Measurements from ENCODE around the gene UBE2E1. TPM values are rescaled to one million over a fixed set of nuclear protein-coding genes. Genes with fewer than 3 reads are reported as not detected.

Gene UBE2E1
- total and polyA plus RNA-seq, 2 experiments from 2014 or later = 39.9 to 120 TPM

DNA sequence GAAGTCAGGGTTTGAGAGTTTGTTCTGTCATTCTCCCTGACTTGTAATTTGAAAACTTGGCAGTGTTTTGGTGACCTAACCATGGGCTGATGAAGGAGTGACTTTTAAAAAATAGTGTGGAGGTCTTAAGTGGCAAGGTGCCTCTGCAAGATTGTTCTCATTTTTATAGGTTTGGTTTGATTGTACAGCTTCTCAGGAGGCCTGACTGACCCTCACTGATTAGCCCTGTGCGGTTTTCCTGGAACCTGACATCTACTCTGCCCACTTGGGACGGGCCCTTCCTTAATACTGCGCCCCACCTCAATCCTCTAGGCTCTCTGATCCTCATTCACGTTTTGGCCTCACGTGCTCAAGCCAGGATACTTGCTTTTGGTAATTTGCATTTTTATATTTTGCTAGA, 2.8 kb downstream of the UBE2E1 start:
- H3K4me2 ChIP-seq = peak overlapping the region; percentile 72
- H3K9me2 ChIP-seq (ENCODE audit: insufficient read depth) = no peaks in the 10 kb centered on the region
- peaks cover 12% of the 10 kb centered on the region for H4K20me1 ChIP-seq (replicated peaks; ENCODE audit: insufficient read depth)
- Mint-ChIP-seq H3K36me3 (ENCODE audit: low read depth) (peaks cover 52% of the 10 kb centered on the region), H3K9me3 (0 out of 3 replicates have a peak, but pooled peaks cover 2% of the 10 kb centered on the region), H3K4me1 (peaks cover 66% of the 10 kb centered on the region), H3K4me3 (peak overlapping the region; percentile 94), H3K27me3 (ENCODE audit: insufficient read depth, low read depth, poor library complexity) (peaks cover 11% of the 10 kb centered on the region), H3K27ac (no peak overlapping the region)
- H3K4me3 ChIP-seq = peak overlapping the region; percentile 77
- ATAC-seq = no peak
- TF ChIP-seq ZNF331 (CRISPR knock-in tag; IDR thresholded peaks at IDR 0.05; ENCODE audit: low read depth) (no peak), CREB1 (CRISPR knock-in tag; IDR thresholded peaks at IDR 0.05; ENCODE audit: low read depth) (no peak), ZNF462 (CRISPR knock-in tag; IDR thresholded peaks at IDR 0.05) (no peak), ETS1 (IDR thresholded peaks at IDR 0.05) (no peak), CTCF (conservative IDR thresholded peaks at IDR 0.05; ENCODE audit: low read depth in 2 of 2) (no peak), STAT1 (IDR thresholded peaks at IDR 0.05; ENCODE audit: unreplicated experiment) (no peak)
- no peak overlapping the region for H2AFZ ChIP-seq
- H3K4me1 ChIP-seq (ENCODE audit: insufficient read depth) = peaks cover 41% of the 10 kb centered on the region
- H3F3A ChIP-seq (replicated peaks; ENCODE audit: low read depth) = no peaks in the 10 kb centered on the region; the same call in 1 of the 2 replicates
- no peak overlapping the region for H3K27ac ChIP-seq (ENCODE audit: low read depth)
- H3K27me3 ChIP-seq (ENCODE audit: insufficient read depth) = no peaks in the 10 kb centered on the region; the same call in 1 of the 2 replicates
- DNase-seq (ENCODE audit: low spot score) = no peak
- 0 out of 2 replicates have a peak, but pooled peaks cover 3% of the 10 kb centered on the region for H3K36me3 ChIP-seq (ENCODE audit: insufficient read depth)
- peaks cover 58% of the 10 kb centered on the region for H3K79me2 ChIP-seq (replicated peaks; ENCODE audit: insufficient read depth)

All from GM23338 (cell line).